ENCODE measurements around the gene COL13A1. TPM values are rescaled to one million over a fixed set of nuclear protein-coding genes. Genes with fewer than 3 reads are reported as not detected.

The COL13A1 gene
- total and polyA plus RNA-seq, 2 experiments from 2014 or later: 5.2 to 8.6 TPM

GRCh38 chr10:69973678-69974077 lies 172.0 kb downstream of the COL13A1 start:
- Histone ChIP-seq H3F3A (replicated peaks; ENCODE audit: low read depth) (no peaks in the 10 kb centered on the region), H3K36me3 (ENCODE audit: insufficient read depth) (no peaks in the 10 kb centered on the region), H3K4me2 (no peak overlapping the region), H3K79me2 (replicated peaks; ENCODE audit: insufficient read depth) (no peaks in the 10 kb centered on the region), H3K27me3 (ENCODE audit: insufficient read depth) (no peaks in the 10 kb centered on the region), H4K20me1 (replicated peaks; ENCODE audit: insufficient read depth) (no peaks in the 10 kb centered on the region), H2AFZ (no peak overlapping the region), H3K4me1 (ENCODE audit: insufficient read depth) (no peaks in the 10 kb centered on the region), H3K4me3 (no peak overlapping the region), H3K27ac (ENCODE audit: low read depth) (no peak overlapping the region), H3K9me2 (ENCODE audit: insufficient read depth) (no peaks in the 10 kb centered on the region)
- peaks cover 7% of the 10 kb centered on the region for H3K27me3 Mint-ChIP-seq (ENCODE audit: insufficient read depth, low read depth, poor library complexity)
- no peak for ATAC-seq
- H3K4me1 Mint-ChIP-seq: peaks cover 12% of the 10 kb centered on the region
- H3K4me3 Mint-ChIP-seq: no peak overlapping the region
- H3K36me3 Mint-ChIP-seq (ENCODE audit: low read depth): no peaks in the 10 kb centered on the region
- DNase-seq (ENCODE audit: low spot score): no peak
- H3K9me3 Mint-ChIP-seq: peaks cover 3% of the 10 kb centered on the region; the same call in 1 of the 3 replicates
- TF ChIP-seq ZNF114 (CRISPR knock-in tag; IDR thresholded peaks at IDR 0.05) (no peak), EZH2phosphoT487 (IDR thresholded peaks at IDR 0.05; ENCODE audit: unreplicated experiment) (no peak), ZNF462 (CRISPR knock-in tag; IDR thresholded peaks at IDR 0.05) (no peak), JUNB (IDR thresholded peaks at IDR 0.05; ENCODE audit: unreplicated experiment) (no peak), ZNF331 (CRISPR knock-in tag; IDR thresholded peaks at IDR 0.05; ENCODE audit: low read depth) (no peak), POLR2AphosphoS5 (IDR thresholded peaks at IDR 0.05; ENCODE audit: low read depth) (no peak), STAT1 (IDR thresholded peaks at IDR 0.05; ENCODE audit: unreplicated experiment) (no peak), CTCF (conservative IDR thresholded peaks at IDR 0.05; ENCODE audit: low read depth in 2 of 2) (no peak), REST (IDR thresholded peaks at IDR 0.05; ENCODE audit: unreplicated experiment) (no peak), NANOG (IDR thresholded peaks at IDR 0.05; ENCODE audit: borderline replicate concordance) (no peak), CREB1 (CRISPR knock-in tag; IDR thresholded peaks at IDR 0.05; ENCODE audit: low read depth) (no peak)
- H3K27ac Mint-ChIP-seq: no peak overlapping the region
